Left ventricle myocardium inferior (tissue), 1 donor: Measurements from ENCODE around the gene NOS1AP. TPM values are rescaled to one million over a fixed set of nuclear protein-coding genes. Genes with fewer than 3 reads are reported as not detected.

Experiments used
- DNase-seq: peaks from one replicate; pipeline ENCODE4 v3.0.0-alpha.2; 2020
- H3K27ac ChIP-seq: fragments of 200-600 bp; replicated peaks from 2 replicates; pipeline ENCODE4 v1.8.0; 2021
- H3K27me3 ChIP-seq: fragments of 200-600 bp; 2 replicates; pipeline ENCODE4 v1.8.0; 2021; ENCODE audit warnings: low read depth
- H3K36me3 ChIP-seq: fragments of 200-600 bp; 2 replicates; pipeline ENCODE4 v1.8.0; 2021
- H3K4me1 ChIP-seq: fragments of 200-600 bp; 2 replicates; pipeline ENCODE4 v1.8.0; 2021
- H3K4me3 ChIP-seq: fragments of 200-600 bp; 2 replicates; pipeline ENCODE4 v1.8.0; 2021; ENCODE audit warnings: mild to moderate bottlenecking, moderate library complexity
- H3K9me3 ChIP-seq: fragments of 200-600 bp; replicated peaks from 2 replicates; pipeline ENCODE4 v1.8.0; 2021
- intact Hi-C: fragments of 100-400 bp; cut with micrococcal nuclease; formaldehyde crosslinking; loops from one replicate; pipeline ENCODE4 v1.11.0; 2022
- total RNA-seq: library from RNA; stranded (reverse); fragmentation: NEBNext Ultra II Directional; extraction: Animal tissue kit (Norgen Biotek cat#: 25700); gene quantifications from one replicate; pipeline ENCODE4 v1.2.1, GENCODE V29; 2021
- TF ChIP-seq, protein P1 (sequence below): fragments of 200-600 bp; IDR thresholded peaks from 2 replicates; pipeline ENCODE4 v1.8.0; 2021; ENCODE audit warnings: antibody characterized with exemption, mild to moderate bottlenecking, borderline replicate concordance
- donor health status: DM: no; HTN: yes; CAD: no; lungs with severe emphysema.

The NOS1AP gene
- total RNA-seq, 1 donor from 2014 or later: 6.2 TPM

- no peak for DNase-seq
- Histone ChIP-seq H3K9me3 (no peaks in the 10 kb centered on the region), H3K4me1 (no peaks in the 10 kb centered on the region), H3K36me3 (no peaks in the 10 kb centered on the region), H3K4me3 (no peak overlapping the region), H3K27me3 (no peaks in the 10 kb centered on the region), H3K27ac (no peak overlapping the region)
- intact Hi-C loops: no loop called here
- TF ChIP-seq, protein P1, sequence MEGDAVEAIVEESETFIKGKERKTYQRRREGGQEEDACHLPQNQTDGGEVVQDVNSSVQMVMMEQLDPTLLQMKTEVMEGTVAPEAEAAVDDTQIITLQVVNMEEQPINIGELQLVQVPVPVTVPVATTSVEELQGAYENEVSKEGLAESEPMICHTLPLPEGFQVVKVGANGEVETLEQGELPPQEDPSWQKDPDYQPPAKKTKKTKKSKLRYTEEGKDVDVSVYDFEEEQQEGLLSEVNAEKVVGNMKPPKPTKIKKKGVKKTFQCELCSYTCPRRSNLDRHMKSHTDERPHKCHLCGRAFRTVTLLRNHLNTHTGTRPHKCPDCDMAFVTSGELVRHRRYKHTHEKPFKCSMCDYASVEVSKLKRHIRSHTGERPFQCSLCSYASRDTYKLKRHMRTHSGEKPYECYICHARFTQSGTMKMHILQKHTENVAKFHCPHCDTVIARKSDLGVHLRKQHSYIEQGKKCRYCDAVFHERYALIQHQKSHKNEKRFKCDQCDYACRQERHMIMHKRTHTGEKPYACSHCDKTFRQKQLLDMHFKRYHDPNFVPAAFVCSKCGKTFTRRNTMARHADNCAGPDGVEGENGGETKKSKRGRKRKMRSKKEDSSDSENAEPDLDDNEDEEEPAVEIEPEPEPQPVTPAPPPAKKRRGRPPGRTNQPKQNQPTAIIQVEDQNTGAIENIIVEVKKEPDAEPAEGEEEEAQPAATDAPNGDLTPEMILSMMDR: no peak
These were observed 194.6 kb downstream of the NOS1AP start for GRCh38 chr1:162264108-162264507.

DNA sequence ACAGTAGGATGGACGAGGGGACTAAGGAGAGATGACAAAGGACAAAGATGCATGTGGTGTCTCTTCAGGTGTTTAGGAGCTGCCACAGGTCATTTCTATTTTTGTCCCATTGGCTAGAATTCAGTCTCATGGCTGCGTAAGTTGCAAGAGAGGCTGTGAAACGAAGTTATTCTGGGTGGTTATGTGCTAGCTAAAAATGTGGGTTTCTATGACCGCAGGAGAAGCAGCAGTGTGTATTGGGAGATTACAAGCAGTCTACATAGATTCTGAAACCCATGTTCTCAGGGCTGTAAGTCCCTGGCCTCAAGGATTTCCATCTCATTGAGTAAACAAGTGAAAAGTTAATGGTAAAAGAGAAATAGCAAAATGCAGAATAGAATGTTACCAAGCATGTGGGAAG lies 196.5 kb downstream of the NOS1AP start:
- Histone ChIP-seq H3K4me1 (no peaks in the 10 kb centered on the region), H3K4me3 (no peak overlapping the region), H3K27me3 (no peaks in the 10 kb centered on the region), H3K9me3 (no peaks in the 10 kb centered on the region), H3K36me3 (no peaks in the 10 kb centered on the region), H3K27ac (no peak overlapping the region)
- TF ChIP-seq, protein P1: no peak
- no peak for DNase-seq
- intact Hi-C loops: no loop called here

DNA sequence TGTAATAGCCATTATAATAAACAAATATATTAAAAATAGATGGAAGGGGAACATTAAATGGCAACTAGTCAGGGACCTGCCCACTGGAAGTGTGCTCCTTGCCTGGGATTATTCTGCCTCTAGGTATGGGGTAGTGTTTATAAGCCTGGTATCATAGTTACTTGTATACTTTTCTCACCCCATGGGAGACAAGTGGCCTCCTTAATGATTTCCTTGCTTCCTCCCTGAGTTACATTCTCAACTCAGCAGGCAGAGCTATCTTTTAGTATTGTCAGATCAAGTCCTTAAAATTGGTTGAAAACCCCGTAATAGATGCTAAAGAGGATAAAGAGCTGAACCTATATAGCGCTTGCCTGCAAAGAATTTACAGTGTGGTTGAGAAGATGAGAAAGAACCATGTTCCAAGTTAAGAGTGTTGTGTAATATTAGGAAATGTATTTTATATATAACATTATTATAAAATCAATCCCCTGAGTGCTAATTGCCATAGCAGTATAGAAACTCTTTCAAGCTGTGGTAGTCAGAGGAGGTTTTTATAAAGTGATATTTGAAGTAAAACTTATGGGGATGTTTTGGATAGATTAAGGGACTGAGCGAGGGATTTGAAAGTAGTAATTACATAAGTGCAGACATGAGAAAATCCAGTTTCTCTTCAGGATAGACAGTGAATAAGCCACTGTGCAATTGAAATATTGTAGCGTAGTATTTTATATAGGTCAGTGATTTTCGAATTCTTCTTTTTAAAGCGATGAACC lies 200.7 kb downstream of the NOS1AP start:
- intact Hi-C loops: no loop called here
- no peaks in the 10 kb centered on the region for H3K36me3 ChIP-seq
- no peaks in the 10 kb centered on the region for H3K9me3 ChIP-seq
- TF ChIP-seq, protein P1: no peak
- DNase-seq: no peak
- H3K4me1 ChIP-seq: no peaks in the 10 kb centered on the region
- H3K4me3 ChIP-seq: no peak overlapping the region
- H3K27ac ChIP-seq: no peak overlapping the region
- no peaks in the 10 kb centered on the region for H3K27me3 ChIP-seq

DNA sequence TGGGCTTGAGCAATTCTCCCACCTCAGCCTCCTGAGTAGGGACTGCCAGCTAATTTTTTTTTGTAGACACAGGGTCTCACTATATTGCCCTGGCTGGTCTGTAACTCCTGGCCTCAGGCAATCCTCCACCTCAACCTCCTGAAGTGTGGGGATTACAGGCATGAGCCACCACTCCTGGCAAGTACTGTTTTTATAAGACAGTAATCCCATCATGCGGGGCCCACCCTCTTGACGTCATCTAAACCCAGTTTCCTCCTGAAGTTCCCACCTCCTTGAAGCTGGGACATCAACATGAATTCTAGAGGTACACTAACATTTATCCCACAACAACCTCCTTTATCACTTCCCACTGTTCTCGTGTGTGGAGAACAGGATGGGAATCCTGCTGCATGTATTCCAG lies 202.5 kb downstream of the NOS1AP start:
- intact Hi-C loops: no loop called here
- no peaks in the 10 kb centered on the region for H3K4me1 ChIP-seq
- no peak overlapping the region for H3K27ac ChIP-seq
- TF ChIP-seq, protein P1: no peak
- no peaks in the 10 kb centered on the region for H3K36me3 ChIP-seq
- no peaks in the 10 kb centered on the region for H3K27me3 ChIP-seq
- H3K9me3 ChIP-seq: no peaks in the 10 kb centered on the region
- no peak overlapping the region for H3K4me3 ChIP-seq
- DNase-seq: no peak

- Histone ChIP-seq H3K4me3 (no peak overlapping the region), H3K9me3 (no peaks in the 10 kb centered on the region), H3K36me3 (no peaks in the 10 kb centered on the region), H3K4me1 (no peaks in the 10 kb centered on the region), H3K27me3 (no peaks in the 10 kb centered on the region), H3K27ac (no peak overlapping the region)
- TF ChIP-seq, protein P1: no peak
- DNase-seq: no peak
- intact Hi-C loops: no loop called here
These were observed 202.9 kb downstream of the NOS1AP start for GRCh38 chr1:162272419-162272818.
